ENCODE results near the gene ARL5B.
"Not testable (repeated sequence)": the region's sequence is repeated elsewhere in the genome, so short reads cannot be mapped to it uniquely, and the experiment has no call there.

ARL5B gene, protein sequence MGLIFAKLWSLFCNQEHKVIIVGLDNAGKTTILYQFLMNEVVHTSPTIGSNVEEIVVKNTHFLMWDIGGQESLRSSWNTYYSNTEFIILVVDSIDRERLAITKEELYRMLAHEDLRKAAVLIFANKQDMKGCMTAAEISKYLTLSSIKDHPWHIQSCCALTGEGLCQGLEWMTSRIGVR

DNA sequence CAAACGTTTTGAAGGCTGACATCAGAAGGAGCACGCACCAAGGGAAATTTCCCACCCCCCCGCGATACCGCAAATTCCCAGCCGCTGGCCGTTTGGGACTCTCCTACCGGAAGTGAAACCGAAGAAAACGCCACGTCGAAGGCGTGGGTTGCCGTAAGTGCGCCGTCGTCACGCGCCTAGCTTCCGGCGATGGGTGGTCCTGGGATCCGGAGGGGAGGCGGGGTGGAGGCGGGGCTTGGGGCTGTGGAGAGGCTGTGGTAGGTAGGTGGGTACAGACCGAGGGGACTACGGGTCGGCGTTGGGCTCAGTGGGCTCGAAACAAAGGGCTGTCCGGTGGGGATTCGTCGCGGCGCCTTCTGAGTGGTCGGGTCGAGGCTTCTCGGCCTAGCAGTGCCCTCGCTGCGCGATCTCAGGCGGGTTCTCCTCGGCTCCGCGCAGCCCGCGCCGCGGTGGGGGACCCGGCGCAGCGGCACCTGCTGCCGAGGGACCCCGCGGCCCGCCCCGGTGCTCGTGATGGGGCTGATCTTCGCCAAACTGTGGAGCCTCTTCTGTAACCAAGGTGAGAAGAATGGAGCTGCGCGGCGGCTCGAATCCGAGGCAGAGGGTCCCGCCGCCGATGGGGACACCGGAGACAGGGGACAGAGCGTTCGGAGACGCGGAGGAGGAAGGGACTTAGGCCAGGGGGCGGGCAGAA lies at the start of gene ARL5B:
TSS of gene ARL5B (plus strand) at position 307 of the 694 bp plus-strand sequence. CDS start at position 514, 207 bp downstream.
- peak; percentile 92 to 93 for DNase-seq (ENCODE audit: low read depth in 2 of 2)

DNA sequence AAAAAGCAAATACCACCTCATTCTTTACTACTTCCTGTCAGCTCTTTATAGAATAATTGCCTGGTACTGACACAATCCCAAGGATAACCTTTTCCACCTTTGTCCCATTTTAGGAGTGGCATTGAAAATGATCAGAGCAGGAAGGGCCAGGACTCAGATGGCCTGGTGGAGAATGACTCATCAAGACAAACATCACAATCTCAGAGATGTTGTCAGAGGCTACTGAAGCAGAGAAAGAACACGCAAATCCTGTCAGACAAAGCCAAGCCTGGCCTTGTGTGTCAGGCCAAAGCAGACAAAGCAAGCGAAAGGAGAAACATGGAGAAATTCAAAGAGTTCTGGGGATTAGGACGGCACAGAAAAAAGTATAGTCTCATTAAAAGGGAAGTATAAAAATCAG lies 48.7 kb upstream of the ARL5B start:
- DNase-seq (ENCODE audit: low read depth in 2 of 2) = no peak

DNA sequence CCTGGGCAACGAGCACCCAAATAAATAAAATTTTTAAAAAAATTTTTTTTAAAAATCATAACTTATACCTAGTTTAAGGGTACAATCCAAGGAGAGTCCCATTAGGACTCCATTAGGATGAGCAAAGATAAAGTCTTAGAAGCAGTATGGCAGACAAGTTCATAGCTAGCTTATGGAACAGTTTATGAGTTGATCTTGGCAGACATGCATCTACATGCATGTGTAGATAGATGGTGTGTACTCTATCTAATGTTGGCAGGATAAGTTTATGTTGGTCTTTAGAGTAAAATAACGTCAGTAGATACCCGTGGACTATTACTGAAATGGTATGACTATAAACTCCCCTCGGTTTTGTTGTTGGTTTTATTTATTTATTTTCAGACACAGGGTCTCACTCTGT lies 48.1 kb upstream of the ARL5B start:
- no peak for DNase-seq (ENCODE audit: low read depth in 2 of 2)

DNA sequence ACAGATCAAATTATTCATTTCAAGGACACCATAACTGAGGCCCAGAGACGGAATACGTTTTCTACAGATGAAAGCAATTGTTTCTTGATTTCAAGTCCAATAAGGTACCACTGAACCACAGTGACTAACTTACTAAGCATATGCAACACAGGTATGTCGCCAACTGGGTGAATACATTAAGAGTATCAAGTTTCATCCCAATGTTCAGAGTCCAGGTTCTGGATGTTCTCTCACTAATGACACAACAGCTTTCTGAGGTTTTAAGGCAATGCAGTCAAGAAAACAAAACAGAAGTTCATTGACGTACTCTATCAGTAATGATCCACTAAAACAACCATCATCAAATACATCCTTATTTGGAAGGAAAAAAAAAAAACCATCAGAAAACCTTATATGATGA lies 43.6 kb upstream of the ARL5B start:
- no peak for DNase-seq (ENCODE audit: low read depth in 2 of 2)

DNA sequence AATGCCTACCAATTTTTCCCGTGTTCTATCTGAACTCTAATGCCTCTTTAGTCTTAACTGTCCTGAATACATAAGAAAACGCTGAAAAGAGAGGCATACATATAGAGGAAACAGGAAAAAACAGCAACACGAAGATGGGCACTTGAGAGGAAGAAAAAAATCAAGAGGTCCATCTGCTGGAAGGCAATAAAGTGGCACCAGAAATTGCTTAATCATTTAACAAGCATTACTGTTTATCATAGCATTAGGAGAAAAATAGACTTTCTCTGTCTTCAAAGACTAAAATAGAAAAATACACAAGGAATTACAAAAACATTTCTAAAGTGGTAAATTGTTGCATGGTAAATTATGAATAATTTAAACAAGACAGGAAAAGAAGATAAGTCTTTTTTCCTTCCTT lies 42.9 kb upstream of the ARL5B start:
- DNase-seq (ENCODE audit: low read depth in 2 of 2) = no peak

DNA sequence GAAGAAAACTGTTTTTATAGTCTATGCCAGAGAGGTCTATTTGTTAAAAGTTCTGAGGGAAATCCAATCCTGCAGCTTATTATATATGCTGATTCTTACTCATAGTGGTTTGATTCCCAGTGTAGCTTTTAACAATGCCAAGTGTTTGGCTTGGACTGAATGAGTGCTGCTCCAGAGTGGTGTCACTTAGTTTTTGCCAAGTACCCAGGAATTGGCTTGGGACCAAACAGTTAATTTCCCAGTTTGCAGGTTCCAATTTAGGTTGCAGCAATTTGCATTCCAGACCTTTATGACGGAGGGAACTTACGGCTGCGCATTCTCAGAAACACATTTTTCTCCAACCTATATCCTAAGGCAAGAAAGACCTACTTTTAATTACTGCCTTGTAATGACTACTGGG lies 40.2 kb upstream of the ARL5B start:
- no peak for DNase-seq (ENCODE audit: low read depth in 2 of 2)

DNA sequence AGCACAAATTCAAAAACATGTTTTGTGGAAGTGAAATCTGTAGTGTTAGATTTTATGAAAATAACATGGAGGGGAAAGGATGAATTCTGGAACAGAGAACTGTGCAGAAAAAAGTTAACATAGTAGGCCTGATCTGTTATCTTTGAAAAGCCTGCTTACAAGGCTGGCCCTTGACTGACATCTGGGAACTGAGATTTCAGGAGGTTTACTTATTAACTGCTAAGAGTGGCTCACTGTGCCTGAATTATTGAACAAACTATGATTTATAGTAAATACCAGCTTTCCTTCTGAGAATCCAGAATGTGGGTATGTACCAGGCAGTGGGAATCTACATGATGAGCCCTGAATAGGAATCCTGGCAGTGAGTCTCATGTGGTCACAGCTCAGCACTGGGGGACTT lies 38.4 kb upstream of the ARL5B start:
- no peak for DNase-seq (ENCODE audit: low read depth in 2 of 2)

DNA sequence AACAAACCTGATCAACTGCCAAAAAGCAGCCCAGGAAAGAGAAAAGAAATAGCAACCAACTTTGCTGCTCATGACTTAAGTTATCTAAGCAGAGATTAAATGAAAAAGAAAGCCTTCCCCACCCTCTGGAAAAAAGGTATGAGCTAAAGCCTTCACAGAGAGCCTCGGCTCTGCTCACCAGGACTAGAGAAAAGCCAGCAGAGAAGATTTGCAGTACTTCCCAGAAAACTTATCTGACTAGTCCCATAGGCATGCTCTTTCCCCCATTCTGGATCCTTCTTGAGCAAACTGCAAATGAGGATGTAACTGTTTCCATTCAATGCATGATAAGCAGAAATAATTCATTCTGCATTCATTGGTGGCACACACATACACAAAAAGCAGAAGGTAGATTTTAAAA lies 35.6 kb upstream of the ARL5B start:
- DNase-seq (ENCODE audit: low read depth in 2 of 2) = not testable (repeated sequence)

DNA sequence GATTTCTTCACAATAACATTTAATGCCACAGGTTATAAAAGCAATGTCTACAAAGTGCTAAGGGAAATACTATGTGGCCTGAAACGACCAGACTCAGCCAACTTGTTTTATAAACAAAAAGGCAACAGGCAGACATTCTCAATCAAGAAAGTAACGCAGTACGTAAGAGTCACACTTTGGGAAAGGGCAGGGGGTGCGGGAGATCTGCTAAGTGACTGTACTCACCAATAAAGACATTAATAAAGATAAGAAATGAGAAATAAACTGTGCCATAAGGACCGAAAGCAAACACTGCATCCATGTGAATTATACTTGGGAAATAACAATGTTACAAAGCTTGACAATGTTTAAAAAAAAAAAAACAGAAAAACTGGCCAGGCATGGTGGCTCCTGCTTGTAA lies 33.3 kb upstream of the ARL5B start:
- DNase-seq (ENCODE audit: low read depth in 2 of 2) = no peak

DNA sequence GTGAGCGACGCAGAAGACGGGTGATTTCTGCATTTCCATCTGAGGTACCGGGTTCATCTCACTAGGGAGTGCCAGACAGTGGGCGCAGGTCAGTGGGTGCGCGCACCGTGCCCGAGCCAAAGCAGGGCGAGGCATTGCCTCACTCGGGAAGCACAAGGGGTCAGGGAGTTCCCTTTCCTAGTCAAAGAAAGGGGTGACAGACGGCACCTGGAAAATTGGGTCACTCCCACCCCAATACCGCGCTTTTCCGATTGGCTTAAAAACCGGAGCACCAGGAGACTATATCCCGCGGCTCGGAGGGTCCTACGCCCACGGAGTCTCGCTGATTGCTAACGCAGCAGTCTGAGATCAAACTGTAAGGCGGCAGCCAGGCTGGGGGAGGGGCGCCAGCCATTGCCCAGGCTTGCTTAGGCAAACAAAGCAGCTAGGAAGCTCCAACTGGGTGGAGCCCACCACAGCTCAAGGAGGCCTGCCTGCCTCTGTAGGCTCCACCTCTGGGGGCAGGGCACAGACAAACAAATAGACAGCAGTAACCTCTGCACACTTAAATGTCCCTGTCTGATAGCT lies 31.7 kb upstream of the ARL5B start:
- peak; percentile 33 to 46 for DNase-seq (ENCODE audit: low read depth in 2 of 2)

DNA sequence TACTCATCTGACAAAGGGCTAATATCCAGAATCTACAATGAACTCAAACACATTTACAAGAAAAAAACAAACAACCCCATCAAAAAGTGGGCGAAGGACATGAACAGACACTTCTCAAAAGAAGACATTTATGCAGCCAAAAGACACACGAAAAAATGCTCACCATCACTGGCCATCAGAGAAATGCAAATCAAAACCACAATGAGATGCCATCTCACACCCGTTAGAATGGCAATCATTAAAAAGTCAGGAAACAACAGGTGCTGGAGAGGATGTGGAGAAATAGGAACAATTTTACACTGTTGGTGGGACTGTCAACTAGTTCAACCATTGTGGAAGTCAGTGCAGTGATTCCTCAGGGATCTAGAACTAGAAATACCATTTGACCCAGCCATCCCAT lies 26.7 kb upstream of the ARL5B start:
- not testable (repeated sequence) for DNase-seq (ENCODE audit: low read depth in 2 of 2)

DNA sequence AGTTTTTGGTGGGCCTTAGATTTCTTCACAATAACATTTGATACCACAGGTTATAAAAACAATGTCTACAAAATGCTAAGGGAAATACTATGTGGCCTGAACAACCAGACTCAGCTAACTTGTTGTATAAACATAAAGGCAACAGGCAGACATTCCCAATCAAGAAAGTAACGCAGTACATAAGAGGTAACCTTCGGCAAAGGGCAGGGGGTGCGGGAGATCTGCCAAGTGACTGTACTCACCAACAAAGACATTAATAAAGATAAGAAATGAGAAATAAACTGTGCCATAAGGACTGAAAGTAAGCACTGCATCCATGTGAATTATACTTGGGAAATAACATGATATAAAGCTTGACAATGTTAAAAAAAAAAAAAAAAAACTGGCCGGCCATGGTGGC lies 23.2 kb upstream of the ARL5B start:
- DNase-seq (ENCODE audit: low read depth in 2 of 2) = no peak

DNA sequence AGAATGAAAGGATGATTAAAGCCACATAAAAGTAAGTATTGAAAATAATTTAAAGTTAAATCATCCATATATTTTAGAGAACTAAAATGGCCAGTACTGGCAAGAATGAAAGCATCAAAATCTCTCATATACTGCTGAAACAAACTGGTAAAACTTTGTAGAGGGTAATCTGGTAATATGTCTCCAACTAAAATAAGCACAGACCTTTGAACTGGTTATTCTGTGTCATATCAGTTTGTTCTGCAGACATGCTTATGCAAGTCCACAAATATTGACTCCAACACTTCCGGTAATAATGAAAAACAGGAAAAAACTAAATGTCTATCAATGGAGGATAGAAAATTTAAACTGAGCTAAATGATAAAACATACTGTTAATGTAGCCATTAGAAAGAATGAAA lies 21.8 kb upstream of the ARL5B start:
- DNase-seq (ENCODE audit: low read depth in 2 of 2) = not testable (repeated sequence)

DNA sequence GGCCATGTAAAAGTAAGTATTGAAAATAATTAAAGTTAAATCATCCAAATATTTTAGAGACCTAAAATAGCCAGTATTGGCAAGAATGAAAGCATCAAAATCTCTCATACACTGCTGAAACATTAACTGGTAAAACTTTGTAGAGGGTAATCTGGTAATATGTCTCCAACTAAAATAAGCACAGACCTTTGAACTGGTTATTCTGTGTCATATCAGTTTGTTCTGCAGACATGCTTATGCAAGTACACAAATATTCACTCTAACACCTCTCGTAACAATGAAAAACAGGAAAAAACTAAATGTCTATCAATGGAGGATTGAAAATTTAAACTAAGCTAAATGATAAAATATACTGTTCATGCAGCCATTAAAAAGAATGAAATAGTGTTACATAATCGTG lies 19.5 kb upstream of the ARL5B start:
- DNase-seq (ENCODE audit: low read depth in 2 of 2) = not testable (repeated sequence)

DNA sequence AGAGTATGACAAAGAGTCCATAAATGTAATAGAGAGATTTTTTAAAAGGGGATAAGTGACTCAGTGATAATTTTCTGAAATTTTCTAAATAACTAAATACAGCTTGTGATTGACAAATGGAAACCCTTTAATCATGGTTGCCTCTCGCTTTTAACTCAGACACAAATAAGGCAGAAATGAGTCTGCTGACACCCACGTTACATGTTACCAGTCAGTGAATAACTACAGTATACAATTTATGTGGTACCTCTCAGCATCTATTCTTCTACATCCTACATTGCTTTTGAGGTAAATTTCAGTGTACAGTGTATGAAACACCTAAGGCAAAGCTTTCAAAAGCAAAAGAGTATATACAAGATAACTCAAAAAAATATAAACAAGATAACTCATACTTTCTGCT lies 12.1 kb upstream of the ARL5B start:
- DNase-seq (ENCODE audit: low read depth in 2 of 2) = no peak

DNA sequence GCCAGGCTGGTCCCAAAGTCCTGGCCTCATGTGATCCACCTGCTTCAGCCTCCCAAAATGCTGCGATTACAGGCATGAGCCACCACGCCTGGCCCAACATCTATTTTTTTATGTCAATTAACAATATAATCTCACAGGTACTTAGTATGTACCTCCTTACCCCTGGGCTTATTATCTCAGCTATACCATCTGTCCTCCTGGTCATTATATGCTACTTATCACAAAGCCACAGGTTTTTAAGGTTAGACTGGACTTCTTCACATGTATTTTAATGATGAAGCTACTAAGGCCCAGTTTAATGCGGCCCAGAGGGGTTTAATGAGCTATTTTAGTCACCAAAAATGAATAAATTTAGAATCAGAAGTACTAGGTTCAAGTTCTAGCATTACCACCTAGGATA lies 11.3 kb upstream of the ARL5B start:
- no peak for DNase-seq (ENCODE audit: low read depth in 2 of 2)

DNA sequence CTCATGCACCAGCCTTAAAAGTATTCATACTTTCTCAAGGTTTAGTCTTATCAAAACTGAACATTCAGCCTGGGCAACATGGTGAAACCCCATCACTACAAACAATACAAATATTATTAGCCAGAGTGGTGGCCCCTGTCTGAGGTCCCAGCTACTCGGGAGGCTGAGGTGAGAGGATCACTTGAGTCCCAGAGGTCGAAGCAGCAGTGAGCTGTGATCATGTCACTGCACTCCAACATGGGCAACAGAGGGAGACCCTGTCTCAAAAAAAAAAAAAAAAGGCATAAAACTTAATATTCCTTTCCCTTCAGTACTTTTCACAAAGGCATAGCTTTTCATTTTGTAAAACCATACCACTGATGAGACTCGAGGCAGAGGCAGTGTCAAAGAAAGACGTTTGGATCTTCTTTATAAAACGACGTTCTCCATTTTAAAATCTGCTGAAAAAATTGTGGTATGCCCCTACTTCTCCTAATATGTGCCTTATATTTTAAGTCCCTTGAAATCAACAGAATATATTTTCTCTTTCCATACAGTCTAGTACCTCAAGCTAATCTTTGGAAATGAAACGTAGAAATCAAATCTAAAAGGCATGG lies 9.8 kb upstream of the ARL5B start:
- DNase-seq (ENCODE audit: low read depth in 2 of 2) = no peak

DNA sequence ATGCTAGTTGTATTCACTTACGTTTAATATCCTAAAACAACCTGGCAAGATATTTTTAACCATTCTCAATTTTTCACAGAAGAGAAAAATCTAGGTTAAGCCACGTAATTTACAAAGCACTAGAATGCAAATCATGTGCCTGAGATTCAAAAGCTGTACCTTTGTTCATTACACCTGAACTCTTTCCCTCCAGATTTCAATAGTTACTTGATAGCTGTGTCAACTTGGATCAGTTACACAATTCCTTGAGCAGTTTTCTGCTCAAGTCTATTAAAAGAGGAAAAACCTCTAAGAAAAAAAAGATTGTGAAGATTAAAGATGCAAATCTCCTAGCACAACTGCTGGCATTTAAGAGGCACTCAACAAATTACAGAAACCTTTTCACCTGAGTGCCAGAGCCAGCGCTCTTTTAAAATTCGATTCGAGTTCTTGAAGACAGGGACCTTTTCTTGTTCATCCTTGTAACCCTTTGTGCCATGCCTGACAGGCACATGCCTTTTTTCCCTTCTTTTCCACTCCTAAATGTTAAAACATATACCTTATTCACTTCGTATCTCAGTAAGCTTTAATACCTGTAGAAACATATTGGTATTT lies 8.7 kb upstream of the ARL5B start:
- no peak for DNase-seq (ENCODE audit: low read depth in 2 of 2)

DNA sequence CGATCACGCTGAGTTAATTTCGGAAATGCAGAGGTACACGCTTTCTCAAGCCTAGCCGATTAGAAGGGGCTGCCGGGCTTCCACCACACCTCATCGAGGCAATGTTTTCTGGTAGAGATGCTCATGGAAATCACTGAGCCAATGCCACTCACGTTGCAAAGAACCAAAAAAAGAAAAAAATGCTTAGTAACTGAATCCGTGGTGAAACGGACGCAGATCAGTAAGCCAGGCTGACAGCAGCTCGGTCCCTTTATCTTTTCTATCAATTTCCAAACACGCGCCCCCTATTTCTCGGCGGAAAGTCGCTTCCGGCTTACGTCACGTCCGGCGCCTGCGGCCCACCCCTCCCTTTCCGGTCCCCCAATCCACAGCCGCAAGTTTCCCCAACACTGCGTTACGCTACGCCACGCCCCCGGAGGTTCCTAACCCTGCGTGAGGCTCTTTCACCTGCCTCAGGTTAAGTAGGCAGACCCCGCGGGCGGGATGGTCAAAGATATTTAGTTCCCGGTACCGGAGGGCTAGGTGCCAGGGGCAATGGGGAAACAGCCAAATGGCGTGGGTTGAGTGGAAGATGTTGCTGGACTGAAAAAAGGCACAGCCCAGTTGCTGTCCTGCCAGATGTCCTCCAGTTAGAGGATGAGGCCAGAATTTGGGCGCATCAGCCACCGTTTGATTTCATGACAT lies 7.8 kb upstream of the ARL5B start, which contains the start of gene NSUN6:
TSS of gene NSUN6 (minus strand) at position 264 of the 684 bp plus-strand sequence. CDS start 384 bp downstream, outside the sequence.
- DNase-seq (ENCODE audit: low read depth in 2 of 2) = peak; percentile 85 to 87

DNA sequence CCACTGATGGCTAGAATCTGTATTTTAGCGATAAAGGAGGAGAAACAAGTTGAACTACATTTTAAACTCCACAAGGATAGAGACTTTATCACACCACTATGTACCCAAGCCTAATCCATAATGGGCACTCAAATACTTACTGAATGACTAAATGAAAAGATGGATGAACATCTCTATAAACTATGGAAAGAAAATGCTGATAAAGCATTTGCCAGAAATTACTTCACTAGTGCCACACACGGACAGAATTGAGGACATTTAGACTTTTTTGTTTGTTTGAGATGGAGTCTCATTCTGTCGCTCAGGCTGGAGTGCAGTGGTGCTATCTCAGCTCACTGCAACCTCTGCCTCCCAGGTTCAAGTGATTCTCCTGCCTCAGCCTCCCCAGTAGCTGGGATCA lies 6.1 kb upstream of the ARL5B start:
- DNase-seq (ENCODE audit: low read depth in 2 of 2) = no peak

DNA sequence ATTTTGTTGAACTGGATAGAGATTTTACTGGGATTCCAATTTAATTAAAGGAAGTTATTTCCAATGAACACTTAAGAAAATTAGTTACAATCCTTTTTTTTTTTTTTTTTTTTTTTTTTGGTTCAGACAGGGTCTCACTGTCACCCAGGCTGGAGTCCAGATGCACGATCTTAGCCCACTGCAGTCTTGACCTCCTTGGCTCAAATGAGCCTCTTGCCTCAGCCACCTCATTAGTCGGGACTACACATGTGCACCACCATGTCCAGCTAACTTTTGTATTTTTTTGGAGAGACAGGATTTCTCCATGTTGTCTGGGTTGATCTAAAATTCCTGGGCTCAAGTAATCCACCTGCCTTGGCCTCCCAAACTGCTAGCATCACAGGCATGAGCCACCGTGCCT lies 2.5 kb upstream of the ARL5B start:
- DNase-seq (ENCODE audit: low read depth in 2 of 2) = no peak
